NB4 (cell line): ENCODE results near the gene PGA5.

Source experiments
- DNase-seq: peaks from one replicate; pipeline ENCODE4 v3.0.0; 2010; ENCODE audit warnings: low read depth
- H3K4me3 ChIP-seq: one replicate; pipeline ENCODE4 v1.5.1; 2011; ENCODE audit warnings: mild to moderate bottlenecking, low read depth, low read length, moderate library complexity
- CTCF ChIP-seq: IDR thresholded peaks from one replicate; pipeline ENCODE4 v1.5.1; 2012; ENCODE audit warnings: low read depth, low read length
- MAX ChIP-seq: IDR thresholded peaks from 2 replicates; pipeline ENCODE4 v1.6.1; 2011; ENCODE audit warnings: low read depth, low read length
- MYC ChIP-seq: IDR thresholded peaks from 2 replicates; pipeline ENCODE4 v1.6.1; 2011; ENCODE audit warnings: low read depth, low read length
- POLR2A ChIP-seq: IDR thresholded peaks from 2 replicates; pipeline ENCODE4 v1.6.1; 2011; ENCODE audit warnings: mild to moderate bottlenecking; ENCODE audit not compliant: insufficient read length; ENCODE audit errors: extremely low read depth

PGA5 gene

GRCh38 chr11:61256710-61257482 is 15.9 kb downstream of the PGA5 start:
- TF ChIP-seq POLR2A (no peak), CTCF (no peak), MAX (no peak), MYC (no peak)
- no peak overlapping the region for H3K4me3 ChIP-seq
- DNase-seq, result peak; percentile 25

- H3K4me3 ChIP-seq, result no peak overlapping the region
- no peak for TF ChIP-seq MAX
- no peak for TF ChIP-seq MYC
- TF ChIP-seq POLR2A, result no peak
- no peak for TF ChIP-seq CTCF
- no peak for DNase-seq
Observed at GRCh38 chr11:61258546-61258945, 17.6 kb downstream of the PGA5 start.

DNA sequence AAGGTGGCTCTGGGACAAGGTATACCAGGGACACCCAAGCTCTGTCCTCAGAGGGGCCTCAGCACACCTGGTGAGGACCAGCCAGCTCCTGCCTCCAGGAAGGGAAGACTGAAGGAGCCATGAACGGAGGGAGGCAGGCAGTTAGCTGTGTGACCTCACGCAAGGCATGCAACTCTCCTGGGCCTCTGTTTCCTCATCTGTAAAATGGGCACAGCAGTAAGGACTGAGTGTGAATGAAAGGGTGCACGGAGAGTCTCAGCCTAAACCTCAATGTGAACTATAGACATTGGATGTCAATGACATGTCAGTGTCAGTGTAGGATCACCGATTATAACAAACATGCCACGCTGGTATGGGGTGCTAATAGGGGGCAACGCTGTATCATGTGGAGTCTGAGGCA is 18.4 kb downstream of the PGA5 start:
- no peak for DNase-seq
- TF ChIP-seq POLR2A, result no peak
- no peak for TF ChIP-seq CTCF
- no peak for TF ChIP-seq MYC
- TF ChIP-seq MAX, result no peak
- H3K4me3 ChIP-seq, result no peak overlapping the region

DNA sequence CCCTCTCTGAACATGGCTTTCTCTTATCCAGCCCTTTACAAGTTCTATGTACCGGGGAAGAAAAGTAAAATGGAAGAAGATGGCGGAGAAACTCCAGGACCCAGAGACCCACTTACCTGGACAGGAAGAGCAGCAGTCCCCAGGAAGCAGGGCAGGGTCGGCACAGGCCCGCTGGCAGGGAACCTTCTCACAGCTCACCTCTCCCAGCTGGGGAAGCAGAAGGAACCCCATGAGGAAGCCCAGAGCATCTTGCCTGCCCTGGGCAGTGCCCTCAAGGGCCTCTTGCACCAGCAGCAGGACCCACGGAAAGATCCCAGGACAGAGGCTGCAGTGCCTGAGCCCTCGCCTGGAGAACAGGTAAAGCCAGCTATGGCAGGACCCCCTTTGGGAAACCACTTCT is 23.4 kb downstream of the PGA5 start:
- TF ChIP-seq MAX, result no peak
- TF ChIP-seq MYC, result no peak
- no peak for TF ChIP-seq CTCF
- no peak for TF ChIP-seq POLR2A
- DNase-seq, result no peak
- no peak overlapping the region for H3K4me3 ChIP-seq

GRCh38 chr11:61264795-61265194 is 23.8 kb downstream of the PGA5 start:
- H3K4me3 ChIP-seq, result no peak overlapping the region
- no peak for DNase-seq
- no peak for TF ChIP-seq MAX
- no peak for TF ChIP-seq POLR2A
- TF ChIP-seq CTCF, result no peak
- no peak for TF ChIP-seq MYC

DNA sequence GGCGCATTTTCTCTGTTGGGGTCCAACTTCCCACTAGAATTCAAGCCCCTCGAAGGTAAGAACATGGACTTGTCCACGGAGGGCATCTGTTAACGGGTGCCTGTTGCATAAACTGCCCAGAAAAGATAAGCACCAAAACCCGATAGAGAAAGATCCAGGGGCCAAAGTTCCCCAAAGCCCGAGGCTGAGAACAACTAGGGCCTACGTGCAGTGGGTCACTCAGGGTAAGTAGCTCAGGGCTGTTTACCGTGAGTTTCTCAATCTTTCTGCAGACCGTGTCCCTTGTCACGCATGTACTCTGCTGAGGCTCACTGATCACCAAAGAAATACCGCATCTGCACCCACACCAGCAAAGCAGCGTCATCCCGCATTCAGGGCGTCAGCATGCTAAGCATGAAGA is 24.4 kb downstream of the PGA5 start:
- TF ChIP-seq MYC (no peak), CTCF (no peak), POLR2A (no peak), MAX (no peak)
- DNase-seq, result no peak
- H3K4me3 ChIP-seq, result no peak overlapping the region
